Omental fat pad (tissue), 4 donors: ENCODE measurements around the gene PIBF1. TPM values are rescaled to one million over a fixed set of nuclear protein-coding genes. Genes with fewer than 3 reads are reported as not detected.
A peak's percentile ranks its signal among the peaks of the same experiment; 100 is the strongest.

ENCODE experiments used
- ATAC-seq: fragments of 150-250 bp; one replicate; pipeline ENCODE4 v1.9.1; 2016; ENCODE audit warnings: mild to moderate bottlenecking, moderate library complexity; ENCODE audit not compliant: low FRiP score
- DNase-seq: peaks from one replicate; pipeline ENCODE4 v3.0.0-alpha.2; 2019; ENCODE audit warnings: low spot score
- total RNA-seq, 4 donors: library from RNA; depleted of rRNA; stranded (reverse); fragments of >200 nt; gene quantifications; one replicate each; pipeline ENCODE4 v1.1.0, GENCODE V29; 2016
- TF ChIP-seq, protein P1 (sequence below), 3 donors: fragments of 450-650 bp; IDR thresholded peaks; one replicate each; pipeline ENCODE4 v1.5.1; 2016 to 2017; ENCODE audit warnings: antibody characterized with exemption in 3 of 3, mild to moderate bottlenecking in 3 of 3, moderate library complexity in 2 of 3

PIBF1 gene
- total RNA-seq, 4 donors from 2014 or later: 12.0 to 25.2 (median 14.8) TPM

DNA sequence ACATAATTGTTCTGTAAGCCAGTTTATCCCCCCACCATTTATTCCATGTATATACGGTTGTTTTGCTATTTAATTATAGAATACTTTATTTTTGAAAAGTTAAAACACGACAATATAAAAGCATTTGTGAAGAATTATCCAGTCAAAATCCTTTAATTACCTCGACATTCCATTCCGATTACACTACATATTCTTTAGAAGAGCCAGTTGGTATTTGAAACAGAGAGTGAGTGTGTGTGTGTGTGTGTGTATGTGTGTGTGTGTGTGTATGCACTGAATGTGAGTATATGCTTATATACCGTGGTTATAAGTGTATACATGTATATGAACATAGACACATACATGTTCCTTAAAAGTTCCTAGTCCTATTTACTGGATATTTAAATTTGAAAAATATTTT, 189.0 kb downstream of the PIBF1 start:
- TF ChIP-seq, protein P1, sequence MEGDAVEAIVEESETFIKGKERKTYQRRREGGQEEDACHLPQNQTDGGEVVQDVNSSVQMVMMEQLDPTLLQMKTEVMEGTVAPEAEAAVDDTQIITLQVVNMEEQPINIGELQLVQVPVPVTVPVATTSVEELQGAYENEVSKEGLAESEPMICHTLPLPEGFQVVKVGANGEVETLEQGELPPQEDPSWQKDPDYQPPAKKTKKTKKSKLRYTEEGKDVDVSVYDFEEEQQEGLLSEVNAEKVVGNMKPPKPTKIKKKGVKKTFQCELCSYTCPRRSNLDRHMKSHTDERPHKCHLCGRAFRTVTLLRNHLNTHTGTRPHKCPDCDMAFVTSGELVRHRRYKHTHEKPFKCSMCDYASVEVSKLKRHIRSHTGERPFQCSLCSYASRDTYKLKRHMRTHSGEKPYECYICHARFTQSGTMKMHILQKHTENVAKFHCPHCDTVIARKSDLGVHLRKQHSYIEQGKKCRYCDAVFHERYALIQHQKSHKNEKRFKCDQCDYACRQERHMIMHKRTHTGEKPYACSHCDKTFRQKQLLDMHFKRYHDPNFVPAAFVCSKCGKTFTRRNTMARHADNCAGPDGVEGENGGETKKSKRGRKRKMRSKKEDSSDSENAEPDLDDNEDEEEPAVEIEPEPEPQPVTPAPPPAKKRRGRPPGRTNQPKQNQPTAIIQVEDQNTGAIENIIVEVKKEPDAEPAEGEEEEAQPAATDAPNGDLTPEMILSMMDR (IDR thresholded peaks at IDR 0.05): no peak
- DNase-seq: no peak
- no peak for ATAC-seq

DNA sequence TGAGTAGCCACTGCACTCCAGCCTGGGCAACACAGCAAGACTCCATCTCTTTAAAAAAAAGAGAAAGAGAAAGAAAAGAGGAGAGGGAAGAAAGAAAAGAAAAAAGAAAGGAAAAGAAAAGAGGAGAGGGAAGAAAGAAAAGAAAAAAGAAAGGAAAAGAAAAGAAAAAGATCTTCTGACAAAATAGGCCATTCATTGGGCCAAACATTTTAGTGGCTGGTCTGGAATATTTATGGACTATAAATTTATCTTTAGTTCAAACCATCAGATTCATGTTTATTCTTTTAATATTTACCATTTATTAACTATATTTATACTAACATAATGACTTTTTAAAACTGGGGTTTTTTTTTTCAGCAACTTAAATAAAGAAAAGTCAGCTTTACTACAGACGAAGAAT, 191.3 kb downstream of the PIBF1 start:
- TF ChIP-seq, protein P1 (IDR thresholded peaks at IDR 0.05): no peak
- no peak for DNase-seq
- no peak for ATAC-seq

DNA sequence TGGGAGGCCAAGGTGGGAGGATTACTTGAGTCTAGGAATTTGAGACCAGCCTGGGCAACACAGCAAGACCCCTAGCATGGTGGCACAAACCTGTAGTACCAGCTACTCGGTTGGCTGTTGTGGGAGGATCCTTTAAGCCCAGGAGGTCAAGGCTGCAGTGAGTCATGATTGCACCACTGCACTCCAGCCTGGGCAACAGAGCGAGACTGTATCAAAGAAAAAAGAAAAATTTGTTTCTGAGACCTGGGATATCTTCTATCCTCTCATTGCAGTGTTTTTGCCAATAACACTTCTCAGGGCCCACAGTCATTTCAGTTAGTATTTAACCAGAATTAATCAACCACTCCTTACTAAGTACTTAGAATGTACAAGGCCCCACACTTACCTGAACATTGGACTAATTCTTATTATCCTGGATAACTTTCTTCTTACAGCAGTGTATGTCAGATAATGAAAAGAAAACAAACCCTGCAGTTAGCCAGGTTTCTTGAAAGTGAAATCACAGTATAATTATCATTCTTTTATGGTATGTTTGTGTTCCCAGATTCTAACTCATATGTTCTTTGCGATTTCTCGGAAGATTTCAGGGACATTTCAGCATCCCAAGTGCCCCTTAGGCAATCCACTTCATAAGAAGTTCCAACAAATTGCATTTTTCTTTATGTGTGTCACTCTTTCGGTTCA, 201.3 kb downstream of the PIBF1 start:
- TF ChIP-seq, protein P1 (IDR thresholded peaks at IDR 0.05): no peak
- DNase-seq (no peak), ATAC-seq (peak; percentile 74)

DNA sequence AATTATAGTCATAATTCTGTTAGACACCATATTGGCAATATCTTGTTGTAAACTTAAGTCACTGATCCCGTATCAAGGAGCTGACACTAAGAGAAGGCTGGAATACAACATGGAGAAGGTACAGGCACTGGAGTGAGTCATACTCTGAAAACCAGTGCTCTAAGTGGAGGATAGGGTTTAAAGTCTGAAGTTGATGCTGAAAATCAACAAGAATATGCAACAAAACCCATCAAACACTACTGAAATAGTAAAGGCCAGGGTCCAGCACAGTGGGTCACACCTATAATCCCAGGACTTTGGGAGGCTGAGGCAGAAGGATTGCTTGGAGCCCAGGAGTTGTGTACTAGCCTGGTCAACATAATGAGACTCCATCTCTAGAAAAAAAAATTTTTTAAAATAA, 203.7 kb downstream of the PIBF1 start:
- TF ChIP-seq, protein P1 (IDR thresholded peaks at IDR 0.05): no peak
- no peak for ATAC-seq
- DNase-seq: no peak

DNA sequence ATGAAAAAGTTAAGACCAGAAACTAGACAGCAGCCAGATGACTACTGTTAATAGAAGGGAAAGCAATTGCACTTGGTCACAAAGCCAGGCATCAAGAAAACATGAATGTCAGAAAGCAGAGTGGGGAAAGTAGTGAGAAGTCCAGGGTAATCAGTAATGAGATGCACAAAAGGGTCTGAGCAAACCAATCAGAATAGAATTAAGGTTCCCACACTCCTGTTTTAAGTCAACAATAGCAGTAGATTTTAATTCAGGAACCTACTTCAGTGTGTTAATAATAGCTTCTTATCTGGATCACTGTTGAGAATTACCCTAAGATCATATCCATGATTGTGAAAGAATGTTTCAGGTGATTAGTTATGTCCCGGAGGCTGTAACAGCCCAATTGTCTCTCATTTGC, 204.3 kb downstream of the PIBF1 start:
- no peak for DNase-seq
- ATAC-seq: no peak
- TF ChIP-seq, protein P1 (IDR thresholded peaks at IDR 0.05): no peak

DNA sequence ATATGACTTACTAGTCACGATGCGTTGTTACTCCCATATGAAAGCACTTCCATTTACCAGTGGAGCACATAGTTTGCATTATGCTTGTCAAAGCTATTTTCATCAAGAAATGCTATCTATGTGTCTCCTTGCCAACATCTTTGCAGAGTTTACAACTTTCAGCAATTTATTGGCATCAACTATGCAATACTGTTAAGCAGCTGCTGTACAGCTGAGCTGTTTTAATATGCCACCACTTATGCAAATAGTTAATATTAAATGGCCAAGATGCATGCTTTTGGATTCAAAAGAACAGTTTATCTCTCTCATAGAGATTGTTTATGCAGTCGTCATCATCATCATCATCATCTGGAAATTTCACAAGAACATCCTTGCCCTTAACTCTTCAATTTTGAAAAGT, 209.0 kb downstream of the PIBF1 start:
- DNase-seq (no peak), ATAC-seq (no peak)
- TF ChIP-seq, protein P1 (IDR thresholded peaks at IDR 0.05): no peak

DNA sequence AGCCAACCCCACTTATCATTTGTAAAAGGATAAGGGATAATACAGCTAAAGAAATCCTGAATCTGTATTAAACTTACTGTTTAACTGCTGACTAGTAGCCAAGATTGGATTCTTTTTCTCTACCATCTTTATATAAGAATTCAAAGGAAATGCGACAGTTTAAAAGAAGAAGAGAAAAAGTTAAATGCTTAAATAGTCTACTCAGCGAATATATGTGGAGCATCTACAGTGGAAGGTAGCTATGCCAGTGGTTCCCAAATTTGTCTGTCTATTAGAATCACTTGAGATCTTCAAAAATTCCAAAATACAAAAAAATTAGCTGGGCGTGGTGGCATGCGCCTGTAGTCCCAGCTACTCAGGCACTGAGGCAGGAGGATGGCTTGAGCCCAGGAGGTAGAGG, 216.1 kb downstream of the PIBF1 start:
- DNase-seq: no peak
- no peak for ATAC-seq
- TF ChIP-seq, protein P1 (IDR thresholded peaks at IDR 0.05): no peak
